ENCODE results near the gene RNF123. TPM values are rescaled to one million over a fixed set of nuclear protein-coding genes. Genes with fewer than 3 reads are reported as not detected.

RNF123 gene
- total RNA-seq, 1 donor, result 33.3 TPM

DNA sequence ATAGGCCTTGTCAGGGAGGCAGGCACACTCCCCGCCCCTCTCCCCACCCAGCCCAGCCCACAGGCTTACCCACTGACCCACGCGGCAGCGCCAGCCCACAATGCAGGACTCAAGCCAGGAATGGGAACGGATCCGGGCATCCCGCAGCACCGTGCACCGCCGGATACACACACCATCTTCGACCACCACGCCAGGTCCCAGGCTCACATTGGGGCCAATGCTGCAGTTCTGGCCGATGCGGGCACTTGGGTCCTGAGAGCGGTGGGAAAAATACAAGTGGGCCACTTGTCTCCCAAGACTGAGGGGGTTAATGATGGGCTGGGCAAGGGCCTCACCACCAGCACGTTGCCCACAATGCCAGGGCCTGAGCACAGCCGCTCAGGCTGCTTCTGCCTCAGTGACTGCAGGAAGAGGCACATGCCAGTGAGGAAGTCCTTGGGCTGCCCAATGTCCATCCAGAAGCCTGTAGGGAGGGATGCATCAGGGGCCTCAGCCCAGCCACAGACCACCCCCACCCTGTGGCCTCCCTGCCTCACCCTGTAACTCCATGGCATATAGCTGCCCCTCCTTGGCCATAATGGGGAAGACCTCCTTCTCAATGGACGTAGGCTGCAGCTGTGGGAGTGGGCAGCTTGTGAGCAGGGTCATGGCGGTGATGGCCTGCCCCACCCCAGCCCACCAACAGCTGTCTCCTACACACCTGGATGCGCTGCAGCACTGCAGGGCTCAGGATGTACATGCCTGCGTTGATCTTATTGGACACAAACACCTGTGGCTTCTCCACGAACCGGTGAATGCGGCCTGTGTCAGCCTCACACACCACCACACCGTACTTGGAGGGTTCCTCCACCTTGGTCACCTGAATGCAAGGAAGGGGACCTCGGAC lies 32.8 kb downstream of the RNF123 start:
- Histone ChIP-seq H3K36me3 (ENCODE audit: insufficient read depth, low read length) (peaks cover 38% of the 10 kb centered on the region), H2AFZ (ENCODE audit: low read length) (no peak overlapping the region), H3K79me2 (ENCODE audit: insufficient read depth, low read length) (peaks cover 20% of the 10 kb centered on the region), H3K4me2 (ENCODE audit: insufficient read depth, low read length) (peak overlapping the region; percentile 98), H4K20me1 (ENCODE audit: insufficient read depth, low read length) (peaks cover 22% of the 10 kb centered on the region), H3K4me1 (ENCODE audit: insufficient read depth, low read length) (peaks cover 22% of the 10 kb centered on the region), H3K9me3 (ENCODE audit: low read depth, low read length) (no peaks in the 10 kb centered on the region), H3K4me3 (ENCODE audit: insufficient read depth, low read length) (peak overlapping the region; percentile 91), H3K27me3 (ENCODE audit: insufficient read depth, low read length) (no peaks in the 10 kb centered on the region), H3K27ac (ENCODE audit: low read depth, low read length) (peak overlapping the region; percentile 96)
- DNase-seq (ENCODE audit: insufficient read length, low spot score, missing footprints), result peak; percentile 59
- TF ChIP-seq, protein P1, sequence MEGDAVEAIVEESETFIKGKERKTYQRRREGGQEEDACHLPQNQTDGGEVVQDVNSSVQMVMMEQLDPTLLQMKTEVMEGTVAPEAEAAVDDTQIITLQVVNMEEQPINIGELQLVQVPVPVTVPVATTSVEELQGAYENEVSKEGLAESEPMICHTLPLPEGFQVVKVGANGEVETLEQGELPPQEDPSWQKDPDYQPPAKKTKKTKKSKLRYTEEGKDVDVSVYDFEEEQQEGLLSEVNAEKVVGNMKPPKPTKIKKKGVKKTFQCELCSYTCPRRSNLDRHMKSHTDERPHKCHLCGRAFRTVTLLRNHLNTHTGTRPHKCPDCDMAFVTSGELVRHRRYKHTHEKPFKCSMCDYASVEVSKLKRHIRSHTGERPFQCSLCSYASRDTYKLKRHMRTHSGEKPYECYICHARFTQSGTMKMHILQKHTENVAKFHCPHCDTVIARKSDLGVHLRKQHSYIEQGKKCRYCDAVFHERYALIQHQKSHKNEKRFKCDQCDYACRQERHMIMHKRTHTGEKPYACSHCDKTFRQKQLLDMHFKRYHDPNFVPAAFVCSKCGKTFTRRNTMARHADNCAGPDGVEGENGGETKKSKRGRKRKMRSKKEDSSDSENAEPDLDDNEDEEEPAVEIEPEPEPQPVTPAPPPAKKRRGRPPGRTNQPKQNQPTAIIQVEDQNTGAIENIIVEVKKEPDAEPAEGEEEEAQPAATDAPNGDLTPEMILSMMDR (IDR thresholded peaks at IDR 0.05; ENCODE audit: extremely low read depth, low read depth, low read length), result no peak

DNA sequence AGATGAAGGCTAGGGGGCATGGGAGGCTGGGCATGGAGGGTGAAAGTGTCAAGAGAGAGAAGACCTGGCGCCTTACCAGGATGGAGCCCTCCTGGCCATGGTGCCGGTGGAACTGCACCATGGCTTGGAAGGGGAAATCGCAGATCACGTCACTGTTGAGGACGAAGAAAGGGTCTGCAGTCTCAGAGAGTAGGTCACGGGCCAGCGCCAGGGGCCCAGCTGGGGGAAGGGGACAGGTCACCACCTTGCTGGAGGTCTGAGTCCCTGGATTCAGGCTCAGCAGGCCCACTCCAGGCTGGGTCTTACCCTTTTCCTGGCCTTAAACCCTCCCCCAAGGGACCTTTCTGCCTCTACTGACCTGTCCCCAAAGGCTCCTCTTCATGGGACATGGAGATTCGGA lies 33.5 kb downstream of the RNF123 start:
- TF ChIP-seq, protein P1 (IDR thresholded peaks at IDR 0.05; ENCODE audit: extremely low read depth, low read depth, low read length), result no peak
- peaks cover 22% of the 10 kb centered on the region for H3K4me1 ChIP-seq (ENCODE audit: insufficient read depth, low read length)
- peak overlapping the region; percentile 98 for H3K4me2 ChIP-seq (ENCODE audit: insufficient read depth, low read length)
- H3K79me2 ChIP-seq (ENCODE audit: insufficient read depth, low read length), result peaks cover 20% of the 10 kb centered on the region
- H4K20me1 ChIP-seq (ENCODE audit: insufficient read depth, low read length), result peaks cover 22% of the 10 kb centered on the region
- peak overlapping the region; percentile 96 for H3K27ac ChIP-seq (ENCODE audit: low read depth, low read length)
- H3K9me3 ChIP-seq (ENCODE audit: low read depth, low read length), result no peaks in the 10 kb centered on the region
- peaks cover 44% of the 10 kb centered on the region for H3K36me3 ChIP-seq (ENCODE audit: insufficient read depth, low read length)
- H3K4me3 ChIP-seq (ENCODE audit: insufficient read depth, low read length), result peak overlapping the region; percentile 91
- no peak for DNase-seq (ENCODE audit: insufficient read length, low spot score, missing footprints)
- no peak overlapping the region for H2AFZ ChIP-seq (ENCODE audit: low read length)
- no peaks in the 10 kb centered on the region for H3K27me3 ChIP-seq (ENCODE audit: insufficient read depth, low read length)

DNA sequence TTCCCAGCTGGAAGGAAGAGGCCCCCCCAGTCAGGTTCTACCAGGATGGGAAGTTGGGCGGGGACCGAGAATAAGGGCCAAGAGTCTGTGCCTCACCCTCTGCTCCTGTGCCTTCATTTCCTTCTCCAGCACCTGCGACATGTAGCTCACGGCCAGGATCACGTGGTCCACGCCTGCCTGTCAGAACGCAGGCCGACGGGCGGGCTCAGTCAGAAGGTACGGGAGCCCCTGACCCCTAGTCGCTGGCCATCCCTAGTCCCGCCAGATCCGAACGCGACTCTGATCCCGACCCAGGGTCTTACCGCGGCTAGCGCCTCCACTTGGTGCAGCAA lies 33.9 kb downstream of the RNF123 start:
- peak overlapping the region; percentile 98 for H3K4me2 ChIP-seq (ENCODE audit: insufficient read depth, low read length)
- DNase-seq (ENCODE audit: insufficient read length, low spot score, missing footprints), result peak; percentile 91
- peaks cover 48% of the 10 kb centered on the region for H3K36me3 ChIP-seq (ENCODE audit: insufficient read depth, low read length)
- H4K20me1 ChIP-seq (ENCODE audit: insufficient read depth, low read length), result peaks cover 20% of the 10 kb centered on the region
- H3K4me3 ChIP-seq (ENCODE audit: insufficient read depth, low read length), result peak overlapping the region; percentile 91
- TF ChIP-seq, protein P1 (IDR thresholded peaks at IDR 0.05; ENCODE audit: extremely low read depth, low read depth, low read length), result no peak
- peaks cover 20% of the 10 kb centered on the region for H3K79me2 ChIP-seq (ENCODE audit: insufficient read depth, low read length)
- H3K9me3 ChIP-seq (ENCODE audit: low read depth, low read length), result no peaks in the 10 kb centered on the region
- H3K4me1 ChIP-seq (ENCODE audit: insufficient read depth, low read length), result peaks cover 22% of the 10 kb centered on the region
- H3K27ac ChIP-seq (ENCODE audit: low read depth, low read length), result peak overlapping the region; percentile 96
- no peaks in the 10 kb centered on the region for H3K27me3 ChIP-seq (ENCODE audit: insufficient read depth, low read length)
- peak overlapping the region; percentile 74 for H2AFZ ChIP-seq (ENCODE audit: low read length)

Data from osteoblast (primary cell).